NT2/D1 (cell line): ENCODE measurements around the gene PLCG1.

ENCODE experiments used
- YY1 ChIP-seq: IDR thresholded peaks from 2 replicates; pipeline ENCODE4 v1.6.1; 2011; ENCODE audit not compliant: insufficient read length, insufficient read depth
- ZNF274 ChIP-seq: IDR thresholded peaks from 2 replicates; pipeline ENCODE4 v1.6.1; 2011; ENCODE audit warnings: mild to moderate bottlenecking, low read depth, low read length

- no peak for TF ChIP-seq ZNF274
- TF ChIP-seq YY1: no peak
These were observed 47.8 kb downstream of the PLCG1 start for GRCh38 chr20:41185013-41185757.
